HG03139 (cell line): ENCODE data around the gene S100A2.
"Not testable (repeated sequence)": the region's sequence is repeated elsewhere in the genome, so short reads cannot be mapped to it uniquely, and the experiment has no call there.

Experiments used
- ATAC-seq: cut with Tn5 transposase; IDR thresholded peaks from one replicate; pipeline ENCODE4 v1.9.1; 2021; ENCODE audit not compliant: unreplicated experiment

S100A2 gene

GRCh38 chr1:153592748-153593147, 27.1 kb upstream of the S100A2 start:
- ATAC-seq = no peak

GRCh38 chr1:153588482-153588881, 22.8 kb upstream of the S100A2 start:
- ATAC-seq = no peak

GRCh38 chr1:153588033-153588432, 22.4 kb upstream of the S100A2 start:
- not testable (repeated sequence) for ATAC-seq

- no peak for ATAC-seq
Measured at GRCh38 chr1:153587314-153587713, 21.7 kb upstream of the S100A2 start.

GRCh38 chr1:153586347-153586746, 20.7 kb upstream of the S100A2 start:
- no peak for ATAC-seq

- no peak for ATAC-seq
Measured at GRCh38 chr1:153585006-153585405, 19.4 kb upstream of the S100A2 start.

GRCh38 chr1:153583976-153584375, 18.3 kb upstream of the S100A2 start:
- ATAC-seq = no peak

- ATAC-seq = not testable (repeated sequence)
Measured at GRCh38 chr1:153583514-153583913, 17.9 kb upstream of the S100A2 start.

- not testable (repeated sequence) for ATAC-seq
Measured at GRCh38 chr1:153582836-153583235, 17.2 kb upstream of the S100A2 start.

- no peak for ATAC-seq
Measured at GRCh38 chr1:153578936-153579335, 13.3 kb upstream of the S100A2 start.

- ATAC-seq = no peak
Measured at GRCh38 chr1:153578490-153578889, 12.8 kb upstream of the S100A2 start.

GRCh38 chr1:153577624-153578051, 12.0 kb upstream of the S100A2 start:
- ATAC-seq = no peak

- ATAC-seq = no peak
Measured at GRCh38 chr1:153577138-153577537, 11.5 kb upstream of the S100A2 start.

- ATAC-seq = not testable (repeated sequence)
Measured at GRCh38 chr1:153575497-153575896, 9.9 kb upstream of the S100A2 start.

GRCh38 chr1:153575081-153575491, 9.4 kb upstream of the S100A2 start:
- not testable (repeated sequence) for ATAC-seq

GRCh38 chr1:153573351-153573750, 7.7 kb upstream of the S100A2 start:
- ATAC-seq = no peak

GRCh38 chr1:153572569-153573015, 6.9 kb upstream of the S100A2 start:
- ATAC-seq = no peak

GRCh38 chr1:153571706-153572105, 6.1 kb upstream of the S100A2 start:
- ATAC-seq = no peak

- no peak for ATAC-seq
Measured at GRCh38 chr1:153570874-153571273, 5.2 kb upstream of the S100A2 start.

GRCh38 chr1:153569465-153569864, 3.8 kb upstream of the S100A2 start:
- no peak for ATAC-seq

- ATAC-seq = no peak
Measured at GRCh38 chr1:153568367-153569099, 2.9 kb upstream of the S100A2 start.

- ATAC-seq = no peak
Measured at GRCh38 chr1:153567621-153568366, 2.1 kb upstream of the S100A2 start.
